K562 (cell line): ENCODE data around the gene TSGA10IP. TPM values are rescaled to one million over a fixed set of nuclear protein-coding genes. Genes with fewer than 3 reads are reported as not detected.

ENCODE experiments used
- ETV1 ChIP-seq: fragments of 450-650 bp; conservative IDR thresholded peaks from 2 replicates; pipeline ENCODE4 v1.6.1; 2016; ENCODE audit warnings: missing genetic modification characterization, control low read depth, low read depth, missing compliant biosample characterization
- PHF8 ChIP-seq: fragments of 200-600 bp; sonication (generic); IDR thresholded peaks from 2 replicates; pipeline ENCODE4 v1.6.1; 2012; ENCODE audit warnings: mixed run types, mild to moderate bottlenecking, inconsistent platforms, low read length, moderate library complexity, borderline replicate concordance
- POLR2H ChIP-seq: IDR thresholded peaks from 2 replicates; pipeline ENCODE4 v1.6.1; 2016; ENCODE audit warnings: missing genetic modification characterization, low read depth, mild to moderate bottlenecking, control low read depth, missing compliant biosample characterization, moderate library complexity
- SRSF1 ChIP-seq: fragments of 200-400 bp; formaldehyde crosslinking; IDR thresholded peaks from 2 replicates; pipeline ENCODE4 v1.6.1; 2017; ENCODE audit warnings: mild to moderate bottlenecking, low read depth, low read length, moderate library complexity
- polyA plus RNA-seq, 8 experiments: library from polyadenylated mRNA; depleted of rRNA in 4 of 8; stranded (reverse) in 5 of 8; unstranded in 3 of 8; fragments of >200 nt; fragmentation: Nextera tagmentation in 2 of 8; fragmentation: Illumina TruSeq in 1 of 8; extraction: Ambion mirVana in 2 of 8; extraction: Trizol in 1 of 8; gene quantifications; 2 replicates each; pipeline versions ENCODE4 v1.2.1 to v1.2.3, GENCODE V29; 2011 to 2014; ENCODE audit warnings: inconsistent platforms in 1 of 8, missing spikeins in 1 of 8
- total RNA-seq, 7 experiments: library from RNA; depleted of rRNA in 6 of 7; stranded (reverse); fragments of >200 nt in 6 of 7; fragmentation: Illumina TruSeq in 2 of 7; extraction: Trizol in 2 of 7; gene quantifications; 2 replicates each; pipeline versions ENCODE4 v1.2.1 to v1.2.3, GENCODE V29; 2011 to 2021; ENCODE audit warnings: low replicate concordance in 1 of 7
- TF ChIP-seq, protein P1 (sequence below): IDR thresholded peaks from 2 replicates; pipeline ENCODE4 v1.6.1; 2011; ENCODE audit not compliant: insufficient read length; ENCODE audit errors: extremely low read depth
- TF ChIP-seq, protein P2 (sequence below): fragments of 250-450 bp; sonication (Bioruptor Pico); IDR thresholded peaks from 2 replicates; pipeline ENCODE4 v1.4.0; 2020
- TF ChIP-seq, protein P3 (sequence below), 3 experiments: IDR thresholded peaks in 2 of 3; conservative IDR thresholded peaks in 1 of 3; 2 replicates each; pipeline ENCODE4 v1.5.1; 2011 to 2012; ENCODE audit warnings: low read length in 3 of 3, mild to moderate bottlenecking in 3 of 3, control low read depth in 2 of 3, improper control_type of control experiment in 1 of 3, inconsistent platforms in 1 of 3, low read depth in 1 of 3, mixed read lengths in 1 of 3, moderate library complexity in 1 of 3; ENCODE audit not compliant: insufficient read depth in 2 of 3

TSGA10IP gene
- total and polyA plus RNA-seq, 9 of the 15 experiments (the other 6 are each of a cell fraction or from before 2014, with no cell fraction given): not detected

DNA sequence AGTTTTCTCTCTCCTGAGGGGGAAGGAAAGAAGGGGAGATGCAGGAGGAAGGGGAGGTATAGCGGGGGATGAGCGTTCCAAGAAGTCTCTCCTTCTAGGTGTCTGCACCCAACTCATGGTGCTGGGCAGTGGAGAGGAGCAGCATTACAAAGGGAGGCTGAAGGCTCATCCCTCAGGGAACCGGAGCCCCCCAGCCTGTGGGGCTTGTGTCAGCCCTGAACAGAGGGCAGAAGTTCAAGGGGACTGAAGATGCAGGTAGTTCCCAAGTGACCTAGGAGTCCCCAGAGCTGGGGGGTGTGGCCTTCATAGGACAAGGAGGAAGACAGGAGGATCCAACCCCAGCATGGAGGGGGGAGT lies 28.2 kb upstream of the TSGA10IP start (continued):
- TF ChIP-seq, protein P1, sequence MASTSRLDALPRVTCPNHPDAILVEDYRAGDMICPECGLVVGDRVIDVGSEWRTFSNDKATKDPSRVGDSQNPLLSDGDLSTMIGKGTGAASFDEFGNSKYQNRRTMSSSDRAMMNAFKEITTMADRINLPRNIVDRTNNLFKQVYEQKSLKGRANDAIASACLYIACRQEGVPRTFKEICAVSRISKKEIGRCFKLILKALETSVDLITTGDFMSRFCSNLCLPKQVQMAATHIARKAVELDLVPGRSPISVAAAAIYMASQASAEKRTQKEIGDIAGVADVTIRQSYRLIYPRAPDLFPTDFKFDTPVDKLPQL: no peak
- TF ChIP-seq, protein P2, sequence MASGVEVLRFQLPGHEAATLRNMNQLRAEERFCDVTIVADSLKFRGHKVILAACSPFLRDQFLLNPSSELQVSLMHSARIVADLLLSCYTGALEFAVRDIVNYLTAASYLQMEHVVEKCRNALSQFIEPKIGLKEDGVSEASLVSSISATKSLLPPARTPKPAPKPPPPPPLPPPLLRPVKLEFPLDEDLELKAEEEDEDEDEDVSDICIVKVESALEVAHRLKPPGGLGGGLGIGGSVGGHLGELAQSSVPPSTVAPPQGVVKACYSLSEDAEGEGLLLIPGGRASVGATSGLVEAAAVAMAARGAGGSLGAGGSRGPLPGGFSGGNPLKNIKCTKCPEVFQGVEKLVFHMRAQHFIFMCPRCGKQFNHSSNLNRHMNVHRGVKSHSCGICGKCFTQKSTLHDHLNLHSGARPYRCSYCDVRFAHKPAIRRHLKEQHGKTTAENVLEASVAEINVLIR (CRISPR knock-in tag): no peak
- no peak for TF ChIP-seq SRSF1
- no peak for TF ChIP-seq ETV1 (tag)
- TF ChIP-seq, protein P3, sequence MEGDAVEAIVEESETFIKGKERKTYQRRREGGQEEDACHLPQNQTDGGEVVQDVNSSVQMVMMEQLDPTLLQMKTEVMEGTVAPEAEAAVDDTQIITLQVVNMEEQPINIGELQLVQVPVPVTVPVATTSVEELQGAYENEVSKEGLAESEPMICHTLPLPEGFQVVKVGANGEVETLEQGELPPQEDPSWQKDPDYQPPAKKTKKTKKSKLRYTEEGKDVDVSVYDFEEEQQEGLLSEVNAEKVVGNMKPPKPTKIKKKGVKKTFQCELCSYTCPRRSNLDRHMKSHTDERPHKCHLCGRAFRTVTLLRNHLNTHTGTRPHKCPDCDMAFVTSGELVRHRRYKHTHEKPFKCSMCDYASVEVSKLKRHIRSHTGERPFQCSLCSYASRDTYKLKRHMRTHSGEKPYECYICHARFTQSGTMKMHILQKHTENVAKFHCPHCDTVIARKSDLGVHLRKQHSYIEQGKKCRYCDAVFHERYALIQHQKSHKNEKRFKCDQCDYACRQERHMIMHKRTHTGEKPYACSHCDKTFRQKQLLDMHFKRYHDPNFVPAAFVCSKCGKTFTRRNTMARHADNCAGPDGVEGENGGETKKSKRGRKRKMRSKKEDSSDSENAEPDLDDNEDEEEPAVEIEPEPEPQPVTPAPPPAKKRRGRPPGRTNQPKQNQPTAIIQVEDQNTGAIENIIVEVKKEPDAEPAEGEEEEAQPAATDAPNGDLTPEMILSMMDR (IDR thresholded peaks at IDR 0.05 in 2 of 3, conservative IDR thresholded peaks at IDR 0.05 in 1 of 3; ENCODE audit: insufficient read depth in 2 of 3, low read depth in 1 of 3, low read length in 3 of 3): no peak
- no peak for TF ChIP-seq PHF8
- no peak for TF ChIP-seq POLR2H
